Prostate gland (tissue), 2 donors: ENCODE results near the gene TNNI3K. TPM values are rescaled to one million over a fixed set of nuclear protein-coding genes. Genes with fewer than 3 reads are reported as not detected.

Experiments used
- DNase-seq: peaks from one replicate; pipeline ENCODE4 v3.0.0-alpha.2; 2019; ENCODE audit warnings: low spot score
- H3K27ac ChIP-seq, 2 donors: fragments of 200-600 bp; sonication (generic); 2 replicates each; pipeline ENCODE4 v1.5.1; 2017 to 2019
- H3K27me3 ChIP-seq: fragments of 200-600 bp; sonication (generic); replicated peaks from 2 replicates; pipeline ENCODE4 v1.5.1; 2019; ENCODE audit not compliant: insufficient read depth
- H3K36me3 ChIP-seq, 2 donors: fragments of 200-600 bp; sonication (generic); 1 replicate in 1 of 2; 2 replicates in 1 of 2; pipeline versions ENCODE4 v1.5.1 to v1.8.1; 2017 to 2019
- H3K4me1 ChIP-seq: fragments of 200-600 bp; sonication (generic); replicated peaks from 2 replicates; pipeline ENCODE4 v1.5.1; 2019
- H3K4me3 ChIP-seq, 2 donors: fragments of 200-600 bp; sonication (generic); 2 replicates each; pipeline ENCODE4 v1.5.1; 2017 to 2019
- H3K9me3 ChIP-seq: fragments of 200-600 bp; sonication (generic); 2 replicates; pipeline ENCODE4 v1.5.1; 2017
- POLR2A ChIP-seq: fragments of 450-650 bp; IDR thresholded peaks from one replicate; pipeline ENCODE4 v1.6.1; 2016; ENCODE audit warnings: antibody characterized with exemption, mild to moderate bottlenecking
- POLR2AphosphoS5 ChIP-seq: sonication (generic); formaldehyde crosslinking; IDR thresholded peaks from one replicate; pipeline ENCODE4 v1.6.1; 2017; ENCODE audit warnings: antibody characterized with exemption
- WGBS: methylation state at CpG from one replicate; pipeline ENCODE4 v1.1.5; 2018; 5-methylcytosine and 5-hydroxymethylcytosine counted together
- intact Hi-C: fragments of 100-400 bp; cut with DNase I; formaldehyde crosslinking; loops from one replicate; pipeline ENCODE4 v1.14.2; 2022
- total RNA-seq, 2 donors: library from RNA; depleted of rRNA; stranded (reverse); fragments of >200 nt; gene quantifications; one replicate each; pipeline ENCODE4 v1.1.0, GENCODE V29; 2016
- TF ChIP-seq, protein P1 (sequence below), 4 experiments: fragments of 200-600 bp in 2 of 4; fragments of 450-650 bp in 2 of 4; sonication (generic) in 2 of 4; IDR thresholded peaks; 1 replicate in 3 of 4; 2 replicates in 1 of 4; pipeline ENCODE4 v1.5.1; 2016 to 2019; ENCODE audit warnings: antibody characterized with exemption in 4 of 4, mild to moderate bottlenecking in 2 of 4, moderate library complexity in 2 of 4

TNNI3K gene
- total RNA-seq, 2 donors from 2014 or later = not detected

DNA sequence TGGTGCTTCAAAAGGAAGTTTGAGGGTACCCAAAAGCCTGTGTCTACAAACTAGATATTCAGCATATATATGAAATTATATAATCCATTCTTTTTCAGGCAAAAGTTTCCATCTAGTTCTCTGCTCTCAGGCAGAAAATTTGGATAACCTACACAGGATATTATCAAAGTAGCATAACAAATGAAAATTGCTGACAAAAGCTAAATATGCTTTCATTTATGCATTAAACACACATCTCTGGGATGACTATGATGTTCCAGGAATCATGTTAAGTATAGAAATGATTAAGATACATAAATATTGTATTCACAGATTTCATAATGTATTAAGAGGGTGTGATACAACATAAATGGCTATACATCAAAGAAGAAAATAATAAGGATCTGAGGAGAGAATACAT, 184.4 kb downstream of the TNNI3K start:
- intact Hi-C loops = no loop called here
- no peak overlapping the region for H3K27ac ChIP-seq

DNA sequence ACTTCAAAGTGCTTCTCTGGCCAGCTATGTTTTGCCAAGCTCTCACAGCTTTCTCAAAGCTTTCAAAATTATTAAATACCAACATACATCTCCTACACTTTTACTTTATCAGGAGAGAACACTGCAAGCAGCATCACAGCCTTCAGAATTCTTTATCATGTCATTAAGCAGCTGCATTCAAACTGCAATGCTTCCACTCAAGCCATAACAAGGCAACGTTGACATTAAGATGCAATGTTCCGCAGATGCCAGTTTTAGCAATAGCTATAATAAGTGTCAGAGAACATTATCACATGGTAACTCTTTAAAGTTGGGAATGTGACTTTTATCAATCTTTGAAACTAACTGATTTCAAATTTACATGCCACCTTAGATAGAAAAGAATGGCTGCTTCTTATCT, 185.3 kb downstream of the TNNI3K start:
- Histone ChIP-seq H3K27ac (no peak overlapping the region), H3K4me1 (no peaks in the 10 kb centered on the region), H3K36me3 (no peaks in the 10 kb centered on the region), H3K9me3 (no peaks in the 10 kb centered on the region), H3K27me3 (no peaks in the 10 kb centered on the region), H3K4me3 (no peak overlapping the region)
- WGBS = 67% methylated on average over 2 of the region's 2 CpGs
- TF ChIP-seq, protein P1, sequence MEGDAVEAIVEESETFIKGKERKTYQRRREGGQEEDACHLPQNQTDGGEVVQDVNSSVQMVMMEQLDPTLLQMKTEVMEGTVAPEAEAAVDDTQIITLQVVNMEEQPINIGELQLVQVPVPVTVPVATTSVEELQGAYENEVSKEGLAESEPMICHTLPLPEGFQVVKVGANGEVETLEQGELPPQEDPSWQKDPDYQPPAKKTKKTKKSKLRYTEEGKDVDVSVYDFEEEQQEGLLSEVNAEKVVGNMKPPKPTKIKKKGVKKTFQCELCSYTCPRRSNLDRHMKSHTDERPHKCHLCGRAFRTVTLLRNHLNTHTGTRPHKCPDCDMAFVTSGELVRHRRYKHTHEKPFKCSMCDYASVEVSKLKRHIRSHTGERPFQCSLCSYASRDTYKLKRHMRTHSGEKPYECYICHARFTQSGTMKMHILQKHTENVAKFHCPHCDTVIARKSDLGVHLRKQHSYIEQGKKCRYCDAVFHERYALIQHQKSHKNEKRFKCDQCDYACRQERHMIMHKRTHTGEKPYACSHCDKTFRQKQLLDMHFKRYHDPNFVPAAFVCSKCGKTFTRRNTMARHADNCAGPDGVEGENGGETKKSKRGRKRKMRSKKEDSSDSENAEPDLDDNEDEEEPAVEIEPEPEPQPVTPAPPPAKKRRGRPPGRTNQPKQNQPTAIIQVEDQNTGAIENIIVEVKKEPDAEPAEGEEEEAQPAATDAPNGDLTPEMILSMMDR (IDR thresholded peaks at IDR 0.05) = no peak
- TF ChIP-seq POLR2AphosphoS5 = no peak
- intact Hi-C loops = no loop called here
- DNase-seq = no peak

More for the DNA sequence above, 184.4 kb downstream of the TNNI3K start:
- Histone ChIP-seq H3K4me1 (no peaks in the 10 kb centered on the region), H3K4me3 (no peak overlapping the region), H3K27me3 (no peaks in the 10 kb centered on the region), H3K9me3 (no peaks in the 10 kb centered on the region), H3K36me3 (no peaks in the 10 kb centered on the region)
- DNase-seq = no peak
- TF ChIP-seq POLR2A = no peak
- no peak for TF ChIP-seq POLR2AphosphoS5
- TF ChIP-seq, protein P1 (IDR thresholded peaks at IDR 0.05) = no peak

DNA sequence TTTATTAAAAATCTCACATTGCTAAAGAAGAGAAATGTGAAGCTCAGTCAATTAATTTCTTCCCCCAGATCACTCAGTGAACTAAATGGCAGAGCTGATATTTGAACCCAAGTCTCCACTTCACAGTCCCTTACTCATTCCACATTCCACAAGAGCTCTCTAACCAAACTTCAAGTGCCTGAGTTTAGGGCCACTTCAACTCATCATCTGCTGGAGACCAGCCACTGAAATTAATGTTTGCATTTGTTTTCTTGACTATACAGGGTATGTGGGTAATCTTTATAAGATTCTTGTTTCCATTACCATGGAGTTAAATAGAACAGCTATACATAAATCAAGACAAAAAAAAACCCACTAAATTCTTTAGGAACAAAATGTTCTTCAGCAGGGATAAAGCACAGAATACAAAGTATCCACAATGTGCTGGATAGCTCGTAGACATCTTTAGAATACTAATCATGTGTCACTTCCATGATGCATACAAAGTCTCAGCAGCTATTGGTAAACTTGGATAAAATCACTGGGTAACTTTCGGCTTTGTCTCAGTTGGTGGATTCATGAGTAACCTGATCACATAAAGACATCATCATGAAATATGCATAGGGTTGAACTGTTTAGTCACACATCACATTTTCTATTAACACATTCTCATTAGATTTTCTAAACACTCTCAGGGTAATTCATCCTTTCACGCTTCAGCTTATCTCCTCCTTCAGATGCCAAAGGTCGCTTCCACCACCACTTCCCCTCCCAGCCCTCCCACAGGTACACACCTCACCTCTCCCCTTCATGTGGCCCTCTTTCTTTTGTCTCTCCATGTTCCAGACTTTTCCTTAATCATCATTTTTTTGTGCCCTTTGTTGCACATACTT, 187.5 kb downstream of the TNNI3K start:
- Histone ChIP-seq H3K36me3 (no peaks in the 10 kb centered on the region), H3K27ac (no peak overlapping the region), H3K27me3 (no peaks in the 10 kb centered on the region), H3K4me1 (no peaks in the 10 kb centered on the region), H3K9me3 (no peaks in the 10 kb centered on the region), H3K4me3 (no peak overlapping the region)
- no peak for DNase-seq
- no peak for TF ChIP-seq POLR2A
- 69% methylated on average over 4 of the region's 4 CpGs for WGBS
- intact Hi-C loops = no loop called here

DNA sequence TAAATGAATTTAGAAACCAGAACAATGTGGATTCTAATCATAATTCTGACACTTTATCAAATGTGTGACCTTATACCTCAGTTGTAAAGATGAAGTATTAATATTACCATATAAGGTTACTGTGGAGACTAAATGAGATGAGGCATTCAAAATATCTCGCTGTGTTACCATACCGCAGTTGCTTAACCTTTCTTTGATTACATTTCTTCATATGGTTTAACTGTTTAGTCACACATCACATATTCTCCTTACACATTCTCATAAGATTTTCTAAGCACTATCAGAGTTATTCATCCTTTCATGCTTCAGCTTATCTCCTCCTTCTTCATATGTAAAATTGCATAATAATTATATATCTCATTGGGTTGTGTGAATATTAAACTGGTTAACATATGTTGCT, 188.3 kb downstream of the TNNI3K start:
- no peak overlapping the region for H3K27ac ChIP-seq
- H3K27me3 ChIP-seq = no peaks in the 10 kb centered on the region

DNA sequence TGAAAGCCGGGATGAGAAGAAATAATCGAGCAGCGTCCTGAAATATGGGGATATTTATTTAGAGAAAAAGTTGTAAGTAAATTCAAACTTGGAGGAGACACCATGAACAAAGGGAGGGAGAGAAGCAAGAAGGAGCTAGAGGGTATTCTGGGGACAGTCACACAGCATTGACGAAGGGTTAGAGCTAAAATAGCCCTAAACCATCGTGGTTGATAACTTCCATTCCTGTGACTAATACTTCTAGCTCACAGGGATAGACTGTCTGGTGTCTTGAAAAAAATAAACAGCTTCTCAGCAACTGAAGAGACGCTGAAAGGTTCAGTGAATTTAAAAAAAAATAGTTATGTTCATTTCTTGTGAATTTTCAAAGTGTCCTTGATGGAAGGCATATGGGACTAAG, 190.5 kb downstream of the TNNI3K start:
- no peaks in the 10 kb centered on the region for H3K9me3 ChIP-seq
- H3K27me3 ChIP-seq = no peaks in the 10 kb centered on the region
- no peak overlapping the region for H3K4me3 ChIP-seq
- no peak overlapping the region for H3K27ac ChIP-seq
- no peaks in the 10 kb centered on the region for H3K4me1 ChIP-seq
- no peaks in the 10 kb centered on the region for H3K36me3 ChIP-seq
- intact Hi-C loops = no loop called here
- TF ChIP-seq POLR2AphosphoS5 (no peak), POLR2A (no peak)
- TF ChIP-seq, protein P1 (IDR thresholded peaks at IDR 0.05) = no peak
- DNase-seq = no peak
- WGBS = 76% methylated on average over 6 of the region's 6 CpGs

More for the DNA sequence above, 188.3 kb downstream of the TNNI3K start:
- no peaks in the 10 kb centered on the region for H3K36me3 ChIP-seq
- intact Hi-C loops = no loop called here
- WGBS = 96% methylated on average over 2 of the region's 2 CpGs
- no peaks in the 10 kb centered on the region for H3K4me1 ChIP-seq
- TF ChIP-seq, protein P1 (IDR thresholded peaks at IDR 0.05) = no peak
- TF ChIP-seq POLR2AphosphoS5 (no peak), POLR2A (no peak)
- DNase-seq = no peak
- no peaks in the 10 kb centered on the region for H3K9me3 ChIP-seq
- H3K4me3 ChIP-seq = no peak overlapping the region
